H1 (cell line): ENCODE results near the gene DNAJB11. TPM values are rescaled to one million over a fixed set of nuclear protein-coding genes. Genes with fewer than 3 reads are reported as not detected.

ENCODE experiments used
- CTCF ChIA-PET: fragments of 300-600 bp; sonication (Branson Sonifier 250); formaldehyde crosslinking; loops from one replicate; lab custom pipeline; 2021; ENCODE audit not compliant: partially characterized antibody; lab: Charles Lee
- POLR2A ChIA-PET: fragments of 300-600 bp; sonication (Branson Sonifier 250); formaldehyde crosslinking; loops from one replicate; lab custom pipeline; 2021; ENCODE audit warnings: inconsistent platforms; ENCODE audit not compliant: partially characterized antibody; lab: Charles Lee
- DNase-seq, 2 experiments: peaks; one replicate each; pipeline versions ENCODE4 v3.0.0 to v3.0.0-alpha.2; 2010 to 2022; ENCODE audit warnings: low spot score in 2 of 2, low read depth in 1 of 2, mixed read lengths in 1 of 2
- FAIRE-seq: peaks from 2 replicates; lab custom pipeline; 2011; peaks lifted over from hg19 to GRCh38; lab: Jason Lieb, UNC
- H2AFZ ChIP-seq: 2 replicates; pipeline ENCODE4 v1.8.1; 2012; ENCODE audit warnings: low read length, inconsistent platforms
- H2AK5ac ChIP-seq: 2 replicates; pipeline ENCODE4 v1.6.1; 2013; ENCODE audit warnings: low read depth, low read length
- H2BK120ac ChIP-seq: replicated peaks from 2 replicates; pipeline ENCODE3; 2013; ENCODE audit warnings: low read depth, low read length, inconsistent platforms
- H2BK12ac ChIP-seq: 2 replicates; pipeline ENCODE4 v1.6.1; 2013; ENCODE audit warnings: low read depth, low read length
- H2BK15ac ChIP-seq: 2 replicates; pipeline ENCODE4 v1.6.1; 2013; ENCODE audit warnings: low read length
- H2BK20ac ChIP-seq: 2 replicates; pipeline ENCODE4 v1.6.1; 2013; ENCODE audit warnings: low read length
- H2BK5ac ChIP-seq: 2 replicates; pipeline ENCODE4 v1.6.1; 2013; ENCODE audit warnings: low read depth, low read length
- H3K14ac ChIP-seq: 2 replicates; pipeline ENCODE4 v1.6.1; 2013; ENCODE audit warnings: inconsistent platforms; ENCODE audit not compliant: insufficient read length
- H3K18ac ChIP-seq: 2 replicates; pipeline ENCODE4 v1.6.1; 2013; ENCODE audit warnings: low read length; ENCODE audit errors: extremely low read depth
- H3K23ac ChIP-seq: 2 replicates; pipeline ENCODE4 v1.6.1; 2013; ENCODE audit warnings: inconsistent platforms; ENCODE audit not compliant: insufficient read length
- H3K23me2 ChIP-seq: 2 replicates; pipeline ENCODE4 v1.6.1; 2013; ENCODE audit warnings: low read depth, low read length
- H3K27ac ChIP-seq: 2 replicates; pipeline ENCODE4 v1.6.1; 2011; ENCODE audit warnings: low read depth, low read length, inconsistent platforms
- H3K27me3 ChIP-seq, 4 experiments: replicated peaks in 1 of 4; 1 replicate in 1 of 4; 2 replicates in 3 of 4; pipeline versions ENCODE4 v1.6.1 to v1.8.1; 2011 to 2013; ENCODE audit warnings: low read length in 3 of 4, mild to moderate bottlenecking in 3 of 4, inconsistent platforms in 2 of 4, mixed read lengths in 2 of 4, moderate library complexity in 1 of 4; ENCODE audit not compliant: control insufficient read depth in 3 of 4, insufficient read depth in 3 of 4; ENCODE audit errors: extremely low read depth in 1 of 4
- H3K36me3 ChIP-seq, 4 experiments: 2 replicates each; pipeline versions ENCODE4 v1.6.1 to v1.8.1; 2011 to 2013; ENCODE audit warnings: mild to moderate bottlenecking in 4 of 4, low read length in 3 of 4, moderate library complexity in 2 of 4, control low read depth in 1 of 4, inconsistent platforms in 1 of 4; ENCODE audit not compliant: insufficient read depth in 4 of 4, control insufficient read depth in 2 of 4
- H3K4ac ChIP-seq: replicated peaks from 2 replicates; pipeline ENCODE3; 2013; ENCODE audit warnings: low read length, low read depth, mixed read lengths, inconsistent platforms; ENCODE audit not compliant: insufficient read length
- H3K4me1 ChIP-seq, 4 experiments: replicated peaks in 1 of 4; 1 replicate in 1 of 4; 2 replicates in 3 of 4; pipeline versions ENCODE4 v1.6.1 to v1.8.1; 2011 to 2013; ENCODE audit warnings: low read length in 3 of 4, inconsistent platforms in 2 of 4, mixed read lengths in 1 of 4; ENCODE audit not compliant: insufficient read depth in 4 of 4, control insufficient read depth in 3 of 4
- H3K4me2 ChIP-seq, 2 experiments: 2 replicates each; pipeline versions ENCODE4 v1.6.1 to v1.8.1; 2011 to 2013; ENCODE audit warnings: low read depth in 2 of 2, low read length in 2 of 2, control low read depth in 1 of 2, inconsistent platforms in 1 of 2, mild to moderate bottlenecking in 1 of 2; ENCODE audit not compliant: insufficient read depth in 1 of 2
- H3K4me3 ChIP-seq, 4 experiments: fragments of 200-600, 300-600 bp in 1 of 4; sonication (generic), shearing (Covaris generic), sonication (Bioruptor Twin) in 1 of 4; 2 replicates each; pipeline versions ENCODE4 v1.5.1 to v1.8.1; 2011 to 2016; ENCODE audit warnings: low read length in 4 of 4, low read depth in 3 of 4, control low read depth in 2 of 4, inconsistent platforms in 2 of 4, mild to moderate bottlenecking in 2 of 4, mixed read lengths in 1 of 4, moderate library complexity in 1 of 4; ENCODE audit not compliant: insufficient read depth in 2 of 4; ENCODE audit errors: extremely low read depth in 1 of 4
- H3K56ac ChIP-seq: replicated peaks from 2 replicates; pipeline ENCODE3; 2013; ENCODE audit warnings: low read depth, mild to moderate bottlenecking, mixed read lengths, low read length, inconsistent platforms; ENCODE audit not compliant: insufficient read length
- H3K79me1 ChIP-seq: 2 replicates; pipeline ENCODE4 v1.6.1; 2013; ENCODE audit warnings: low read depth, low read length, control low read depth
- H3K79me2 ChIP-seq, 2 experiments: 2 replicates each; pipeline versions ENCODE4 v1.6.1 to v1.8.1; 2012 to 2013; ENCODE audit warnings: low read length in 2 of 2, mild to moderate bottlenecking in 2 of 2, inconsistent platforms in 1 of 2; ENCODE audit not compliant: insufficient read depth in 2 of 2, control insufficient read depth in 1 of 2
- H3K9ac ChIP-seq, 4 experiments: replicated peaks in 1 of 4; 1 replicate in 1 of 4; 2 replicates in 3 of 4; pipeline versions ENCODE4 v1.6.1 to v1.8.1; 2011 to 2013; ENCODE audit warnings: low read depth in 3 of 4, low read length in 3 of 4, control low read depth in 2 of 4, mild to moderate bottlenecking in 2 of 4, moderate library complexity in 2 of 4, inconsistent platforms in 1 of 4; ENCODE audit errors: extremely low read depth in 1 of 4
- H3K9me3 ChIP-seq, 2 experiments: 2 replicates each; pipeline versions ENCODE4 v1.6.1 to v1.8.1; 2012 to 2013; ENCODE audit warnings: mild to moderate bottlenecking in 2 of 2, moderate library complexity in 2 of 2, control low read depth in 1 of 2, inconsistent platforms in 1 of 2, low read depth in 1 of 2, low read length in 1 of 2, mixed read lengths in 1 of 2; ENCODE audit not compliant: insufficient read depth in 2 of 2
- H4K20me1 ChIP-seq, 2 experiments: replicated peaks in 1 of 2; 2 replicates each; pipeline versions ENCODE3 to v1.8.1; 2011 to 2013; ENCODE audit warnings: inconsistent platforms in 2 of 2, low read length in 2 of 2, mild to moderate bottlenecking in 1 of 2; ENCODE audit not compliant: insufficient read depth in 2 of 2, control insufficient read depth in 1 of 2
- H4K5ac ChIP-seq: 2 replicates; pipeline ENCODE4 v1.6.1; 2013; ENCODE audit warnings: low read length, low read depth, mixed read lengths, inconsistent platforms; ENCODE audit not compliant: insufficient read length
- H4K8ac ChIP-seq: 2 replicates; pipeline ENCODE4 v1.8.0; 2013; ENCODE audit warnings: mild to moderate bottlenecking, moderate library complexity, low read length, inconsistent platforms; ENCODE audit not compliant: insufficient read depth; ENCODE audit errors: extremely low read depth
- H4K91ac ChIP-seq: replicated peaks from 2 replicates; pipeline ENCODE3; 2013; ENCODE audit warnings: low read length, mixed read lengths, inconsistent platforms; ENCODE audit not compliant: insufficient read length
- BRCA1 ChIP-seq: IDR thresholded peaks from 2 replicates; pipeline ENCODE4 v1.6.1; 2012; ENCODE audit warnings: low read depth, low read length, improper control_type of control experiment
- JUN ChIP-seq: IDR thresholded peaks from 2 replicates; pipeline ENCODE4 v1.6.1; 2011; ENCODE audit warnings: low read depth, mild to moderate bottlenecking, improper control_type of control experiment, low read length
- POLR2A ChIP-seq, 2 experiments: IDR thresholded peaks; 1 replicate in 1 of 2; 2 replicates in 1 of 2; pipeline ENCODE4 v1.6.1; 2011; ENCODE audit warnings: low read depth in 2 of 2, low read length in 2 of 2, mild to moderate bottlenecking in 2 of 2; ENCODE audit errors: control extremely low read depth in 1 of 2
- SRF ChIP-seq: IDR thresholded peaks from 2 replicates; pipeline ENCODE4 v1.6.1; 2011; ENCODE audit warnings: mild to moderate bottlenecking, low read depth, low read length, moderate library complexity
- WGBS, 2 experiments: shearing (Covaris generic) in 1 of 2; methylation state at CpG; one replicate each; pipeline versions ENCODE4 v1.1.6 to v1.1.7; 2013 to 2015; ENCODE audit warnings: low lambda C conversion rate in 2 of 2, mixed read lengths in 2 of 2, inconsistent platforms in 1 of 2, low coverage in 1 of 2, missing lambda C conversion rate in 1 of 2; ENCODE audit not compliant: insufficient replicate concordance in 2 of 2, insufficient coverage in 1 of 2, insufficient read length in 1 of 2; ENCODE audit errors: extremely low coverage in 1 of 2, missing lambda C conversion rate in 1 of 2; 5-methylcytosine and 5-hydroxymethylcytosine counted together
- polyA plus RNA-seq, 7 experiments: library from polyadenylated mRNA; depleted of rRNA in 3 of 7; stranded (reverse) in 5 of 7; unstranded in 2 of 7; fragments of >200 nt in 5 of 7; fragments of 200-250 nt in 2 of 7; gene quantifications; 1 replicate in 5 of 7; 2 replicates in 1 of 7; 4 replicates in 1 of 7; pipeline versions ENCODE4 v1.2.1 to v1.2.3, GENCODE V29; 2011 to 2013; ENCODE audit warnings: missing spikeins in 2 of 7, mixed read lengths in 2 of 7
- total RNA-seq: library from RNA; stranded (reverse); fragmentation: NEBNext Ultra II Directional; extraction: Animal tissue kit (Norgen Biotek cat#: 25700); gene quantifications from 2 replicates; pipeline ENCODE4 v1.2.1, GENCODE V29; 2021

The DNAJB11 gene
- total and polyA plus RNA-seq, 2 of the 8 experiments (the other 6 are each of a cell fraction or from before 2014, with no cell fraction given): 14.6 to 63.9 TPM

DNA sequence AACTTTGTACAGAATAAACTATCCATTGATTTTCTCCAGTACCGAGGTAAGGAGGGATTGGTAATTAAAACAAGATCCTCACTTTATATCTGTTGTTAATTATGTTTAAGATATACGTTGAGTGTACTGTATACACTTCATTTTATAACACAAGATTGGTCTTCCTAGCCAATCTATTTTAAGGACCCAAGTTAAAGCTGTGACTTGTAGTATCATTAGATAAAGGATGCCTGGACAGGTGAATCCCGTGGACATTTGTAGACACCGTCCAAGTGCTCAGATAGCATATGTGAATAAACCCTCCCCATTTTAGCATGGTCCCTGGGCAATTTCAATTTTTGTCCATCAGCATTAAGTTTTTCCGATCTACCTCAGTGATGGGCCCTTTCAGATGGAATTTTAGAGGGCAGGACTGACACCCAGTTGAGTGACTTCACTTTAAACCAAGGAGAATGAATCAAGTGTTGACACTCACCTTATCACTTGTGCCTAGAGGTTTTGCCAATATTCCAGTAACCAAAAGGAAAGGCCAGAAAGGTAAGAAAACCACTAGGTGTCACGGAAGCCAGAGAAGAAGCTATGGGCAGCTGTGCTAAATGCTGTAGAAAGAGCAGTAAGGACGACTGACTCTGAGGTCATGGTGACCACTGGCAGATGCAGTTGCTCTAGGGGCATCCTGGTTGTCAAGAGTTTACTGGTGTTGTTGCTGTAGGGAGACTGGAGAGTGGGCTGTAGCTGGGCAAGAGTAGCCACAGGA lies 51.6 kb downstream of the DNAJB11 start:
- Histone ChIP-seq H2BK15ac (no peak overlapping the region), H3K36me3 (no peaks in the 10 kb centered on the region), H2BK5ac (no peak overlapping the region), H4K20me1 (no peaks in the 10 kb centered on the region), H3K4ac (no peak overlapping the region), H3K9ac (no peak overlapping the region), H3K4me1 (peaks cover 0 to 3% (median 2%) of the 10 kb centered on the region in 4 experiments; a peak in 2 of 7 replicates), H3K79me2 (no peaks in the 10 kb centered on the region), H3K4me2 (no peak overlapping the region), H3K14ac (no peak overlapping the region), H4K5ac (no peak overlapping the region), H2AK5ac (no peak overlapping the region), H3K9me3 (no peaks in the 10 kb centered on the region), H3K23ac (no peak overlapping the region), H4K8ac (no peak overlapping the region), H3K27me3 (peaks cover 0 to 2% (median 0%) of the 10 kb centered on the region in 4 experiments; a peak in 1 of 7 replicates), H3K79me1 (no peaks in the 10 kb centered on the region), H2BK12ac (no peak overlapping the region), H2AFZ (no peak overlapping the region), H3K27ac (no peak overlapping the region), H3K4me3 (no peak overlapping the region), H3K56ac (no peak overlapping the region)
- ChIA-PET POLR2A (interaction anchor here (1.5 to 3.5 kb wide), 2 partner anchors 162 kb away, joined by 4 to 17 read pairs; partner anchors contain the start of gene EIF4A2), CTCF (interaction anchor here (0.7 to 6.1 kb wide), 6 partner anchors 7 to 200 kb away, joined by 3 to 67 read pairs (median 4); partner anchors contain the start of gene AHSG)
- DNase-seq (no peak), FAIRE-seq (no peak)
- 92% methylated on average over 7 of the region's 7 CpGs; no CpG with 5 or more reads in 1 of the 2 experiments for WGBS, 2 experiments
- no peak for TF ChIP-seq JUN
- TF ChIP-seq BRCA1: no peak
- no peak for TF ChIP-seq SRF
- TF ChIP-seq POLR2A (IDR thresholded peaks at IDR 0.05; ENCODE audit: control extremely low read depth in 1 of 2, low read depth in 2 of 2, low read length in 2 of 2): no peak
- TF ChIP-seq, all 59 proteins: peak for 0
- no peak overlapping the region for H2BK120ac ChIP-seq
- no peak overlapping the region for H4K91ac ChIP-seq
- no peak overlapping the region for H2BK20ac ChIP-seq
- H3K18ac ChIP-seq: no peak overlapping the region
- peaks cover 1% of the 10 kb centered on the region; the same call in 1 of the 2 replicates for H3K23me2 ChIP-seq
